OCI-LY7 (cell line): ENCODE data around the gene CAPS. TPM values are rescaled to one million over a fixed set of nuclear protein-coding genes. Genes with fewer than 3 reads are reported as not detected.

Source experiments
- BruUV-seq: library from RNA; stranded (reverse); fragments of 400-500 nt; replicated peaks from 2 replicates; lab custom pipeline; 2021; lab: Mats Ljungman, UMichigan
- CTCF ChIA-PET: fragments of 300-600 bp; sonication (Branson Sonifier 250); formaldehyde crosslinking; loops from one replicate; lab custom pipeline; 2022; ENCODE audit warnings: antibody characterized with exemption; ENCODE audit not compliant: unreplicated experiment; lab: Charles Lee
- POLR2A ChIA-PET: fragments of 300-600 bp; sonication (Branson Sonifier 250); formaldehyde crosslinking; loops from one replicate; lab custom pipeline; 2022; ENCODE audit warnings: antibody characterized with exemption; lab: Charles Lee
- DNase-seq: peaks from one replicate; pipeline ENCODE4 v3.0.0-alpha.2; 2015; ENCODE audit warnings: low spot score
- H2AFZ ChIP-seq: fragments of 200-600 bp; sonication (generic), shearing (Covaris generic); 2 replicates; pipeline ENCODE4 v1.6.1; 2014; ENCODE audit warnings: mild to moderate bottlenecking, antibody characterized with exemption, low read length, moderate library complexity
- H3K27ac ChIP-seq: fragments of 200-600 bp; sonication (generic); 2 replicates; pipeline ENCODE4 v1.5.1; 2014; ENCODE audit warnings: mixed run types, low read depth, mild to moderate bottlenecking, moderate library complexity, low read length, inconsistent platforms; ENCODE audit not compliant: poor library complexity, severe bottlenecking
- H3K36me3 ChIP-seq: fragments of 200-600 bp; sonication (generic); 2 replicates; pipeline ENCODE4 v1.6.1; 2014; ENCODE audit warnings: mild to moderate bottlenecking, antibody characterized with exemption, low read length, moderate library complexity, mixed read lengths; ENCODE audit not compliant: insufficient read depth
- H3K4me1 ChIP-seq: fragments of 200-600 bp; sonication (generic); 2 replicates; pipeline ENCODE4 v1.5.1; 2014; ENCODE audit warnings: mild to moderate bottlenecking, low read length; ENCODE audit not compliant: insufficient read depth, poor library complexity, severe bottlenecking
- H3K4me2 ChIP-seq: fragments of 200-600 bp; sonication (generic); 2 replicates; pipeline ENCODE4 v1.6.1; 2014; ENCODE audit warnings: mild to moderate bottlenecking, low read length
- H3K4me3 ChIP-seq: fragments of 200-600 bp; sonication (generic); 2 replicates; pipeline ENCODE4 v1.5.1; 2014; ENCODE audit warnings: mild to moderate bottlenecking, low read depth, low read length; ENCODE audit not compliant: poor library complexity, severe bottlenecking
- H3K79me2 ChIP-seq: fragments of 200-600 bp; sonication (generic); 2 replicates; pipeline ENCODE4 v1.6.1; 2016; ENCODE audit warnings: low read depth, mild to moderate bottlenecking, low read length, moderate library complexity, mixed read lengths; ENCODE audit not compliant: insufficient read depth
- H3K9me2 ChIP-seq: fragments of 200-600 bp; sonication (generic); 2 replicates; pipeline ENCODE4 v1.6.1; 2016; ENCODE audit warnings: mild to moderate bottlenecking, low read length, mixed read lengths; ENCODE audit not compliant: insufficient read depth
- H3K9me3 ChIP-seq: fragments of 200-600 bp; sonication (generic); 2 replicates; pipeline ENCODE4 v1.6.1; 2014; ENCODE audit warnings: mild to moderate bottlenecking, mixed run types, low read length, mixed read lengths
- H4K20me1 ChIP-seq: fragments of 200-600 bp; sonication (generic); 2 replicates; pipeline ENCODE4 v1.6.1; 2014; ENCODE audit warnings: mild to moderate bottlenecking, antibody characterized with exemption, low read length, moderate library complexity, mixed read lengths; ENCODE audit not compliant: insufficient read depth
- EZH2phosphoT487 ChIP-seq: fragments of 200-600 bp; sonication (generic); IDR thresholded peaks from 2 replicates; pipeline ENCODE4 v1.6.1; 2018; ENCODE audit warnings: low read depth, borderline replicate concordance, mild to moderate bottlenecking, mixed run types, antibody characterized with exemption, low read length, moderate library complexity, mixed read lengths
- intact Hi-C: fragments of 100-400 bp; cut with micrococcal nuclease; formaldehyde crosslinking; loops from one replicate; pipeline ENCODE4 v1.10.0; 2022; ENCODE audit not compliant: unreplicated experiment
- total RNA-seq, 2 experiments: library from RNA; depleted of rRNA in 1 of 2; stranded (reverse); fragments of >200 nt in 1 of 2; shearing (Covaris generic) in 1 of 2; gene quantifications; 2 replicates each; pipeline ENCODE4 v1.2.3, GENCODE V29; 2014 to 2022
- TF ChIP-seq, protein P1 (sequence below): fragments of 200-600 bp; sonication (generic); conservative IDR thresholded peaks from 2 replicates; pipeline ENCODE4 v1.5.1; 2014; ENCODE audit warnings: mild to moderate bottlenecking, antibody characterized with exemption, low read length, moderate library complexity, mixed read lengths

CAPS gene
- total RNA-seq, 2 experiments from 2014 or later = 8.1 to 11.0 TPM

DNA sequence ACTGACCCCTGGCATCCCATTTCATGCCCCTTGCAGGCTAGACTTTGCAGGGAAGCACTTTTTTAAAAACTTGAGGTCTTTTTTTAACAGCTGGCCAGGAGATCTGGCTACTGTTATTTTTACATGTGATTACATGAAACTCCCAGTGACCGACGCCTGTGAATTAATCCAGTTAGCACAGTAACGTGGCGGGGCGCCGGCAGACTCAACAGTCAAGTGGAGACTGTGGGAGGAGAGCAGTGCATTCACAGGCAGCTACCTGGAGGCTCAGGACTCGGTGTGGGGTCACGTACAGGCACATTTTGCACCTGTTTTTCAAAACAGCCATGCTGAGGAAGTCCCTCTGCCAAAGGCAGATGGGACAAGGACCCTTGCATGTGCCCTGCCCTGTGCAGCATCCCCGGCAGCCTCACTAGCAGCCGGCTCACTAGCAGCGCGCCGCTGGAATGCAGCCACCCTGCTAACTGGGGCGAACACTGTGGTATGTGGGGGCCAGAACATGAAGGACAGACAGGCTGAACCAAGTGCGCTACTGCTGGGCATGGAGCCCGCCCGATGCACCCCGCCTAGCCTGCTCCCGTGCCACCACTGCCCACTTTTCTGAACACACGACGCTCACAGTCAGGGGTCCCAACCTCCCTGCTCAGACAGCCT lies 18.7 kb downstream of the CAPS start:
- CTCF ChIA-PET = no interaction called here
- Histone ChIP-seq H4K20me1 (no peaks in the 10 kb centered on the region), H3K4me1 (peaks cover 8% of the 10 kb centered on the region), H3K4me3 (no peak overlapping the region), H3K36me3 (peaks cover 91% of the 10 kb centered on the region), H3K4me2 (no peak overlapping the region), H3K27ac (no peak overlapping the region), H2AFZ (no peak overlapping the region), H3K79me2 (no peaks in the 10 kb centered on the region), H3K9me2 (no peaks in the 10 kb centered on the region), H3K9me3 (no peaks in the 10 kb centered on the region)
- intact Hi-C loops = no loop called here
- no peak for DNase-seq
- POLR2A ChIA-PET = no interaction called here
- BruUV-seq = no TSS peak
- no peak for TF ChIP-seq EZH2phosphoT487
- TF ChIP-seq, protein P1, sequence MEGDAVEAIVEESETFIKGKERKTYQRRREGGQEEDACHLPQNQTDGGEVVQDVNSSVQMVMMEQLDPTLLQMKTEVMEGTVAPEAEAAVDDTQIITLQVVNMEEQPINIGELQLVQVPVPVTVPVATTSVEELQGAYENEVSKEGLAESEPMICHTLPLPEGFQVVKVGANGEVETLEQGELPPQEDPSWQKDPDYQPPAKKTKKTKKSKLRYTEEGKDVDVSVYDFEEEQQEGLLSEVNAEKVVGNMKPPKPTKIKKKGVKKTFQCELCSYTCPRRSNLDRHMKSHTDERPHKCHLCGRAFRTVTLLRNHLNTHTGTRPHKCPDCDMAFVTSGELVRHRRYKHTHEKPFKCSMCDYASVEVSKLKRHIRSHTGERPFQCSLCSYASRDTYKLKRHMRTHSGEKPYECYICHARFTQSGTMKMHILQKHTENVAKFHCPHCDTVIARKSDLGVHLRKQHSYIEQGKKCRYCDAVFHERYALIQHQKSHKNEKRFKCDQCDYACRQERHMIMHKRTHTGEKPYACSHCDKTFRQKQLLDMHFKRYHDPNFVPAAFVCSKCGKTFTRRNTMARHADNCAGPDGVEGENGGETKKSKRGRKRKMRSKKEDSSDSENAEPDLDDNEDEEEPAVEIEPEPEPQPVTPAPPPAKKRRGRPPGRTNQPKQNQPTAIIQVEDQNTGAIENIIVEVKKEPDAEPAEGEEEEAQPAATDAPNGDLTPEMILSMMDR = no peak

DNA sequence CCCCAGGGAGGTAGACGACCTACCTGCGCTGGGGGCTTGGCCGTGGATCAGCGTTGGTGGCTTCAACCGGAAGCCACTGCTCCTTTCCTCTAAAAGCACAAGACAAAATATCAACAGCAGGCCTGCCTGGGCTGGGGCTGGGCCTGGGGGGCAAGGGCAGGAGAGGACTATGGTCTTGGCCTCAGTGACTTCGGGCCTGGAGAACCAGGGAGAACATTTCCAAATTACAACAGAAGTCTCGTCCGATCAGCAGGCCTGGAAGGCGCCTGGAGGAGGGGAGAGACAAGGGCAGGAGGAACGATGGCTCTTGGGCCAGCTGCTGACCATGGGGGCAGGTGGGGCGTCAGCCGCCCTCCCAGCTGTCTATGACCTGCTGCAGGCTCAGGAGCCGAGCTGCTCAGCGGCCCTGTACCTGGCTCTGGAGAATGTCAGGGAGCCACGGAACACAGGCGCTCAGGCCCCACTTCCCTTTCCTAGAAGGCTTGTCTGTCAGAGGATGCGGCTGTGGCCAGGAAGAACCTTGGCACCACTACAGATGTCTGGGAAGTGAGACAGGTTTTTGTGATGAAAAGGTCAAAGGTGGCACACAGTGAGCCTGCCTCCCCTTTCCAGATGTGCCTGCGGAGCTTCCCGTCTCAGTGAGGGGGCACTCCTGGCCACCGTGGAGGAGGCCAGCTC lies 19.5 kb downstream of the CAPS start:
- TF ChIP-seq EZH2phosphoT487 = no peak
- TF ChIP-seq, protein P1 = no peak
- CTCF ChIA-PET = no interaction called here
- Histone ChIP-seq H2AFZ (no peak overlapping the region), H3K9me3 (no peaks in the 10 kb centered on the region), H3K27ac (no peak overlapping the region), H3K9me2 (no peaks in the 10 kb centered on the region), H3K4me2 (no peak overlapping the region), H3K79me2 (no peaks in the 10 kb centered on the region), H3K4me1 (peaks cover under 1% of the 10 kb centered on the region), H4K20me1 (no peaks in the 10 kb centered on the region), H3K36me3 (peaks cover 89% of the 10 kb centered on the region), H3K4me3 (no peak overlapping the region)
- intact Hi-C loops = no loop called here
- no peak for DNase-seq
- POLR2A ChIA-PET = no interaction called here
- no TSS peak for BruUV-seq

DNA sequence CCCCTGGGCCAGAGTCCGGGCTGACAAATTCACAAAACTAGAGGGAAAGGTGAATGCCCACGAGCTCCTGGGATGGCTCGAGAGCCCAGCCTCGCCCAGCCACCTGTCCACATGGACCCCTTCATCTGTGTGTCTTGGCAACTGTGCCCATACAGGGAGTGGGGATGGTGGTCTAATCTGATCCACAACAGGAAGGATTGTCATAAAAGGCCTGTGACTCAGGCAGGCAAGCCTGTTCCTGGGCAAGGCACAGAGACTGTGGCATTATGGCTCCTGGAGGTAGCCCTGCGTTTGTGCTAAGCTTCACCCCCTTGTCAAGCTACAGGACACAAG lies 20.0 kb downstream of the CAPS start:
- H2AFZ ChIP-seq = no peak overlapping the region
- no peaks in the 10 kb centered on the region for H3K9me3 ChIP-seq
- ChIA-PET CTCF (no interaction called here), POLR2A (no interaction called here)
- H3K4me2 ChIP-seq = no peak overlapping the region
- no peak for DNase-seq
- no peaks in the 10 kb centered on the region for H4K20me1 ChIP-seq
- H3K9me2 ChIP-seq = no peaks in the 10 kb centered on the region
- no TSS peak for BruUV-seq
- H3K4me3 ChIP-seq = no peak overlapping the region
- no peak for TF ChIP-seq EZH2phosphoT487
- TF ChIP-seq, protein P1 = no peak
- peaks cover 85% of the 10 kb centered on the region for H3K36me3 ChIP-seq
- H3K27ac ChIP-seq = no peak overlapping the region
- no peaks in the 10 kb centered on the region for H3K4me1 ChIP-seq
- intact Hi-C loops = no loop called here
- H3K79me2 ChIP-seq = no peaks in the 10 kb centered on the region
